SK-N-SH treated with all-trans-retinoic acid at 6 μM for 48 hours (cell line): Measurements from ENCODE around the gene INPP5B.

Source experiments
- PPARA ChIP-seq: fragments of 250-450 bp; sonication (Bioruptor Pico); IDR thresholded peaks from 2 replicates; pipeline ENCODE4 v1.5.0; 2020; ENCODE audit warnings: mild to moderate bottlenecking, borderline replicate concordance
- ZFP3 ChIP-seq: fragments of 250-450 bp; sonication (Bioruptor Pico); IDR thresholded peaks from 2 replicates; pipeline ENCODE4 v1.5.0; 2020; ENCODE audit warnings: mild to moderate bottlenecking, moderate library complexity
- ZFP30 ChIP-seq: fragments of 450-650 bp; formaldehyde crosslinking; IDR thresholded peaks from 2 replicates; pipeline ENCODE4 v1.5.0; 2022; ENCODE audit warnings: mild to moderate bottlenecking, moderate library complexity
- ZNF565 ChIP-seq: fragments of 450-650 bp; formaldehyde crosslinking; conservative IDR thresholded peaks from 2 replicates; pipeline ENCODE4 v1.5.0; 2020; ENCODE audit warnings: low read depth, mild to moderate bottlenecking, moderate library complexity
- ZNF70 ChIP-seq: fragments of 450-650 bp; formaldehyde crosslinking; IDR thresholded peaks from 2 replicates; pipeline ENCODE4 v1.5.0; 2020; ENCODE audit warnings: mild to moderate bottlenecking, moderate library complexity
- ZNF8 ChIP-seq: fragments of 450-650 bp; formaldehyde crosslinking; IDR thresholded peaks from 2 replicates; pipeline ENCODE4 v1.5.0; 2020; ENCODE audit warnings: mild to moderate bottlenecking, moderate library complexity
- TF ChIP-seq, protein P1 (sequence below): fragments of 250-450 bp; sonication (Bioruptor Pico); IDR thresholded peaks from 2 replicates; pipeline ENCODE4 v1.8.0; 2020; ENCODE audit warnings: mild to moderate bottlenecking, moderate library complexity, borderline replicate concordance
- TF ChIP-seq, protein P2 (sequence below): fragments of 250-450 bp; sonication (Bioruptor Pico); IDR thresholded peaks from 2 replicates; pipeline ENCODE4 v1.5.1; 2020; ENCODE audit warnings: low read depth, mild to moderate bottlenecking, moderate library complexity

DNA sequence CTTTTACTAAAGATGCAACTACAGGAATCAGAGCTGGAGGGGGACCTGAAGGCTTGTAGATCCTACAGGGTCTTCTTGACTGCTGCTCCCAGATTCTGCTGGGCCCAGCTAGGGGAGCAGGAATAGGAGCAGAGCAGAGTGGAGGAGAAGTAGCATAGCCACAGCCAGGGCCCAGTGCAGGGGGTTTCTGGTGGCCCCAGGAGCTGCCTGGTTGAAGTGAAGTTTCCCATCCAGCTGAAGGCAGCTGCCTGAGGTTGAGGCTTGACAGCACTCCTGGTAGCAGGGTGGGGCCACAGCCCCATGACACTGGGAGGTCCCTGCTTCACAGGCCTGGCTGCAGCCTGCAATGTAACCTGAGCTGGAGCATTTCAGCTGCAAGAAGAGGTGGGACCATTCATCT lies 2.0 kb upstream of the INPP5B start:
- no peak for TF ChIP-seq ZNF565 (CRISPR knock-in tag)
- no peak for TF ChIP-seq ZNF8 (CRISPR knock-in tag)
- TF ChIP-seq ZFP30 (CRISPR knock-in tag), result no peak
- no peak for TF ChIP-seq ZFP3 (CRISPR knock-in tag)
- TF ChIP-seq, protein P1, sequence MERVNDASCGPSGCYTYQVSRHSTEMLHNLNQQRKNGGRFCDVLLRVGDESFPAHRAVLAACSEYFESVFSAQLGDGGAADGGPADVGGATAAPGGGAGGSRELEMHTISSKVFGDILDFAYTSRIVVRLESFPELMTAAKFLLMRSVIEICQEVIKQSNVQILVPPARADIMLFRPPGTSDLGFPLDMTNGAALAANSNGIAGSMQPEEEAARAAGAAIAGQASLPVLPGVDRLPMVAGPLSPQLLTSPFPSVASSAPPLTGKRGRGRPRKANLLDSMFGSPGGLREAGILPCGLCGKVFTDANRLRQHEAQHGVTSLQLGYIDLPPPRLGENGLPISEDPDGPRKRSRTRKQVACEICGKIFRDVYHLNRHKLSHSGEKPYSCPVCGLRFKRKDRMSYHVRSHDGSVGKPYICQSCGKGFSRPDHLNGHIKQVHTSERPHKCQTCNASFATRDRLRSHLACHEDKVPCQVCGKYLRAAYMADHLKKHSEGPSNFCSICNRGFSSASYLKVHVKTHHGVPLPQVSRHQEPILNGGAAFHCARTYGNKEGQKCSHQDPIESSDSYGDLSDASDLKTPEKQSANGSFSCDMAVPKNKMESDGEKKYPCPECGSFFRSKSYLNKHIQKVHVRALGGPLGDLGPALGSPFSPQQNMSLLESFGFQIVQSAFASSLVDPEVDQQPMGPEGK, result no peak
- no peak for TF ChIP-seq ZNF70 (CRISPR knock-in tag)
- TF ChIP-seq, protein P2, sequence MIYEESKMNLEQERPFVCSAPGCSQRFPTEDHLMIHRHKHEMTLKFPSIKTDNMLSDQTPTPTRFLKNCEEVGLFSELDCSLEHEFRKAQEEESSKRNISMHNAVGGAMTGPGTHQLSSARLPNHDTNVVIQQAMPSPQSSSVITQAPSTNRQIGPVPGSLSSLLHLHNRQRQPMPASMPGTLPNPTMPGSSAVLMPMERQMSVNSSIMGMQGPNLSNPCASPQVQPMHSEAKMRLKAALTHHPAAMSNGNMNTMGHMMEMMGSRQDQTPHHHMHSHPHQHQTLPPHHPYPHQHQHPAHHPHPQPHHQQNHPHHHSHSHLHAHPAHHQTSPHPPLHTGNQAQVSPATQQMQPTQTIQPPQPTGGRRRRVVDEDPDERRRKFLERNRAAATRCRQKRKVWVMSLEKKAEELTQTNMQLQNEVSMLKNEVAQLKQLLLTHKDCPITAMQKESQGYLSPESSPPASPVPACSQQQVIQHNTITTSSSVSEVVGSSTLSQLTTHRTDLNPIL (CRISPR knock-in tag), result no peak
- TF ChIP-seq PPARA, result no peak
